SU-DHL-6 (cell line): Measurements from ENCODE around the gene PFN3.

ENCODE experiments used
- H2AFZ ChIP-seq: fragments of 200-600 bp; sonication (generic); 2 replicates; pipeline ENCODE4 v1.6.1; 2014; ENCODE audit warnings: low read depth, mild to moderate bottlenecking, moderate library complexity, mixed read lengths, antibody characterized with exemption, low read length; ENCODE audit not compliant: severe bottlenecking
- H3F3A ChIP-seq: fragments of 200-600 bp; shearing (Covaris generic); 2 replicates; pipeline ENCODE4 v1.6.0; 2016; ENCODE audit warnings: antibody characterized with exemption, mild to moderate bottlenecking; ENCODE audit not compliant: insufficient read depth
- H3K27ac ChIP-seq: fragments of 200-600 bp; sonication (generic); 2 replicates; pipeline ENCODE4 v1.5.1; 2016; ENCODE audit warnings: low read depth, mild to moderate bottlenecking, low read length, moderate library complexity, mixed read lengths
- H3K27me3 ChIP-seq: fragments of 200-600 bp; sonication (generic), shearing (Covaris generic); 2 replicates; pipeline ENCODE4 v1.6.0; 2014; ENCODE audit warnings: mild to moderate bottlenecking, low read length
- H3K36me3 ChIP-seq: fragments of 200-600 bp; sonication (generic); 2 replicates; pipeline ENCODE4 v1.6.1; 2014; ENCODE audit warnings: mild to moderate bottlenecking, low read length, mixed read lengths
- H3K4me2 ChIP-seq: fragments of 300-600, 200-600 bp; shearing (Covaris generic), sonication (generic); 2 replicates; pipeline ENCODE4 v1.6.0; 2014; ENCODE audit warnings: low read length, low read depth, mild to moderate bottlenecking; ENCODE audit not compliant: poor library complexity, severe bottlenecking
- H3K4me3 ChIP-seq: fragments of 200-600 bp; sonication (generic); 2 replicates; pipeline ENCODE4 v1.5.1; 2014; ENCODE audit warnings: antibody characterized with exemption, low read length, mild to moderate bottlenecking, mixed read lengths; ENCODE audit not compliant: insufficient read depth, poor library complexity, severe bottlenecking
- H3K79me2 ChIP-seq: fragments of 200-600 bp; sonication (generic); 2 replicates; pipeline ENCODE4 v1.6.1; 2014; ENCODE audit warnings: mild to moderate bottlenecking, low read length, moderate library complexity; ENCODE audit not compliant: insufficient read depth
- H3K9ac ChIP-seq: fragments of 200-600 bp; sonication (generic); 2 replicates; pipeline ENCODE4 v1.7.0; 2014; ENCODE audit warnings: mild to moderate bottlenecking, low read length
- H3K9me2 ChIP-seq: fragments of 200-600 bp; sonication (generic); replicated peaks from 2 replicates; pipeline ENCODE4 v1.6.1; 2014; ENCODE audit warnings: low read length; ENCODE audit not compliant: insufficient read depth
- H3K9me3 ChIP-seq: fragments of 200-600 bp; sonication (generic); 2 replicates; pipeline ENCODE4 v1.6.1; 2014; ENCODE audit warnings: low read length, mixed read lengths; ENCODE audit not compliant: insufficient read depth
- H4K20me1 ChIP-seq: fragments of 200-600 bp; sonication (generic); 2 replicates; pipeline ENCODE4 v1.6.1; 2014; ENCODE audit warnings: low read depth, mild to moderate bottlenecking, antibody characterized with exemption, low read length, moderate library complexity, mixed read lengths
- EZH2phosphoT487 ChIP-seq: fragments of 200-600 bp; sonication (generic), shearing (Covaris generic); conservative IDR thresholded peaks from 2 replicates; pipeline ENCODE4 v1.6.1; 2018; ENCODE audit warnings: mild to moderate bottlenecking, antibody characterized with exemption, low read length, moderate library complexity, mixed read lengths
- TF ChIP-seq, protein P1 (sequence below): fragments of 200-600 bp; sonication (generic); IDR thresholded peaks from one replicate; pipeline ENCODE4 v1.5.1; 2017; ENCODE audit warnings: antibody characterized with exemption, mild to moderate bottlenecking, low read length, moderate library complexity; ENCODE audit not compliant: insufficient read depth, poor library complexity, severe bottlenecking

Gene PFN3

DNA sequence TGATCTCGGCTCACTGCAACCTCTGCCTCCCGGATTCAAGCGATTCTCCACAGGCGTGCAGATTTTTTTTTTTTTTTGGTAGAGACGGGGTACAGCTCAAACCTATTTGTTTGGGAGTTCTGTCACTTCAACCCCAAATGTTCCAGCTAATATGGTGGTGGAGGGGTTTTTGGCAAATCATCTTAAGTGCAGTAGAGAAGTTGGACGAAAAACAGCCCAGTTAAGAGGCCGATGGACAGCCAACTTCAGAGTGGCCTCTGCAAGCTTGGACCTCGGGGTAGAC is 45.4 kb upstream of the PFN3 start:
- Histone ChIP-seq H3F3A (peaks cover 21% of the 10 kb centered on the region), H3K27me3 (no peaks in the 10 kb centered on the region), H3K27ac (no peak overlapping the region), H3K9me3 (no peaks in the 10 kb centered on the region), H3K4me3 (peak overlapping the region; percentile 75), H4K20me1 (no peaks in the 10 kb centered on the region), H3K79me2 (no peaks in the 10 kb centered on the region), H3K9me2 (no peaks in the 10 kb centered on the region), H3K4me2 (peak overlapping the region; percentile 51), H3K36me3 (no peaks in the 10 kb centered on the region), H2AFZ (no peak overlapping the region), H3K9ac (peak overlapping the region; percentile 61)
- TF ChIP-seq EZH2phosphoT487, result no peak
- TF ChIP-seq, protein P1, sequence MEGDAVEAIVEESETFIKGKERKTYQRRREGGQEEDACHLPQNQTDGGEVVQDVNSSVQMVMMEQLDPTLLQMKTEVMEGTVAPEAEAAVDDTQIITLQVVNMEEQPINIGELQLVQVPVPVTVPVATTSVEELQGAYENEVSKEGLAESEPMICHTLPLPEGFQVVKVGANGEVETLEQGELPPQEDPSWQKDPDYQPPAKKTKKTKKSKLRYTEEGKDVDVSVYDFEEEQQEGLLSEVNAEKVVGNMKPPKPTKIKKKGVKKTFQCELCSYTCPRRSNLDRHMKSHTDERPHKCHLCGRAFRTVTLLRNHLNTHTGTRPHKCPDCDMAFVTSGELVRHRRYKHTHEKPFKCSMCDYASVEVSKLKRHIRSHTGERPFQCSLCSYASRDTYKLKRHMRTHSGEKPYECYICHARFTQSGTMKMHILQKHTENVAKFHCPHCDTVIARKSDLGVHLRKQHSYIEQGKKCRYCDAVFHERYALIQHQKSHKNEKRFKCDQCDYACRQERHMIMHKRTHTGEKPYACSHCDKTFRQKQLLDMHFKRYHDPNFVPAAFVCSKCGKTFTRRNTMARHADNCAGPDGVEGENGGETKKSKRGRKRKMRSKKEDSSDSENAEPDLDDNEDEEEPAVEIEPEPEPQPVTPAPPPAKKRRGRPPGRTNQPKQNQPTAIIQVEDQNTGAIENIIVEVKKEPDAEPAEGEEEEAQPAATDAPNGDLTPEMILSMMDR, result no peak

DNA sequence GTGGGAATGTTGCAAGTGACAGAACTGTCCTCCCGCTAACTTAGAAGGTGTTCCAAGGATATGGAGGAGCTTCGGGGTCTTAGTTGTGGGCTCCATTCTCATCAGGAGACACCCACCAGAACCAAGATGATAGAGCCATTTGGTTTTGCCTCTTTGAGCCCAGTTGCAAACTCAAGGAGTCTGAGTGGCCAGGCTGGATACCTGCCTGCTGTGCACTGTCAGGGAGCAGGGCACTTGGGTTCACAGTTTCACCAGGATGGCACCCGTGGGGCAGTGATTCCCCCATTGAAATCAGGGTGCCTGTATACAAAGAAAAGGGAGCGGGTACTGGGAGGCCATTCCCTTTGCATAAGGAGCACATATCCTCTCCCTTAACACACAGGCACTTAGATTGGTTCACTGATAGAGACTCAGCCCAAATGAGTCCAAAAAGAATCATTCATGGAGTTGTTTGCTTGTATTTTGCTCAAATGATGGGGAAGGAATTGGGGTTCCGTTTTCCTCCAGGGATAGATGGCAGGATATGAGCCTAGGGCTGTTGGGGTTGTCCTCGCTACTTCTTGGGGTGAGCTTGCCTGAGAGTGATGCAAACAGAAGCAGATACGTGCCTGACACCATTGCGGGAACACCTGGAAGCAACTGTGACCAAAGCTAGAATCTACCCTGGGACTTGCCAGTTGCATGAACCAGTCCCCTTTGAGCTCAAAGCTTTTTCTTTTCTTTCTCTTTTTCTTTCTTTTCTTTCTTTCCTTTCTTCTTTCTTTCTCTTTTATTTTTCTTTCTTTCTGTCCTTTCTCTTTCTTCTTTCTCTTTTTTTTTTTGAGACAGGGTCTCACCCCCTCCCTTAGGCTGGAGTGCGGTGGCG is 44.8 kb upstream of the PFN3 start:
- Histone ChIP-seq H3K9ac (no peak overlapping the region; the same call in 1 of the 2 replicates), H3K4me3 (no peak overlapping the region), H3K9me2 (no peaks in the 10 kb centered on the region)

DNA sequence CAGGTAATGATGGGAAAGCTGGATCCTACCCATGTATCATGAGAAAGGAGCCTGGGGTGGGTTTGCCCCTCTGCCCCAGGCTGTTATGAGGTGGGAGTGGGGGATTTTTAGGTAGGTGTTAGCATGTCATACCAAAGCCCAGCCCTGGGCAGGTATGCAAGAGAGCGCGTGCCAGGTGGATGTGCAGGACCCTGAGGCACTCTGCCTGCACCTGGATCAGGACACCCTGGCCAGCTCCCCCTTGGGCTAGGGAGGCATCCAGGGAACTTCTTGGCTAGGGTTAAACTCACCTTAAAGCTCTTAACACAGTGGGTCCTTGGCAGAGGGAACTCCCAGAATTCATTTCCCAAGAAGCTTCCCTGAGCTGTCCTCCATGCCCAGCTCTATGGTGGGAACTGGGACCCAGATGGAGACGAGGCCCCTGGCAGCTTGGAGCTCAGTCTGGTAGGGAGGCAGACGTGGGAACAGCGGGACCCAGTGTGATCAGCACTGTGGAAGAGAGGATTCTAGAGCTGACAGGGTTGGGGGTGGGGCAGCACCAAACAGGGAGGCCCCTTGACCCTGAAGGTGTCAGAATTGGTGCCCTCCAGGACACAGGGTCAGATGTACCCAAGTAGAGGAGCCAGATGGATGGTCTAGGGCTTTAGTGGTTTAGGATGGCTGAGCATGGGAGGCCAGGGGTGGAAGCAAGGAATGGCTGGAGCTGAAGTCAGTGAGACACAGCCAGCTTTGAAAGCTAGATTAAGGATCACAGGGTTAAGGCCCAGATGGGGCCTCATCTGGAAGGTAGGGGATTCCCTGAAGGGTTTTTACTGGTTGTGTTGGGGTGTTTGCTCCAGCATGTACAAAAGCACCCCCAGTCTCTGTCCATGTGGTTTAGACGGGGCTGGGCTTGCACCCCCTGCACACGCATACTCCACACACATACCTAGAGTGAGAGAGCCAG is 43.9 kb upstream of the PFN3 start:
- H2AFZ ChIP-seq, result no peak overlapping the region
- no peaks in the 10 kb centered on the region for H3K79me2 ChIP-seq
- H3K9ac ChIP-seq, result no peak overlapping the region
- TF ChIP-seq EZH2phosphoT487, result no peak
- TF ChIP-seq, protein P1, result no peak
- H3K4me3 ChIP-seq, result no peak overlapping the region
- peaks cover 21% of the 10 kb centered on the region for H3F3A ChIP-seq
- no peaks in the 10 kb centered on the region for H3K36me3 ChIP-seq
- no peaks in the 10 kb centered on the region for H3K9me3 ChIP-seq
- H4K20me1 ChIP-seq, result no peaks in the 10 kb centered on the region
- H3K27ac ChIP-seq, result no peak overlapping the region
- no peak overlapping the region for H3K4me2 ChIP-seq
- no peaks in the 10 kb centered on the region for H3K27me3 ChIP-seq
- no peaks in the 10 kb centered on the region for H3K9me2 ChIP-seq

More for the DNA sequence above, 44.8 kb upstream of the PFN3 start:
- no peaks in the 10 kb centered on the region for H3K27me3 ChIP-seq
- no peak overlapping the region for H3K27ac ChIP-seq
- TF ChIP-seq, protein P1, result no peak
- no peak for TF ChIP-seq EZH2phosphoT487
- peak overlapping the region; percentile 51 for H3K4me2 ChIP-seq
- no peak overlapping the region for H2AFZ ChIP-seq
- H3F3A ChIP-seq, result peaks cover 21% of the 10 kb centered on the region
- no peaks in the 10 kb centered on the region for H3K9me3 ChIP-seq
- no peaks in the 10 kb centered on the region for H3K79me2 ChIP-seq
- no peaks in the 10 kb centered on the region for H3K36me3 ChIP-seq
- H4K20me1 ChIP-seq, result no peaks in the 10 kb centered on the region
